ENCODE data around the gene KCTD18. TPM values are rescaled to one million over a fixed set of nuclear protein-coding genes. Genes with fewer than 3 reads are reported as not detected.

KCTD18 gene
- total and polyA plus RNA-seq, 10 of the 15 experiments (the other 5 are each of a cell fraction or from before 2014, with no cell fraction given) = 1.4 to 16.9 (median 12.5) TPM

DNA sequence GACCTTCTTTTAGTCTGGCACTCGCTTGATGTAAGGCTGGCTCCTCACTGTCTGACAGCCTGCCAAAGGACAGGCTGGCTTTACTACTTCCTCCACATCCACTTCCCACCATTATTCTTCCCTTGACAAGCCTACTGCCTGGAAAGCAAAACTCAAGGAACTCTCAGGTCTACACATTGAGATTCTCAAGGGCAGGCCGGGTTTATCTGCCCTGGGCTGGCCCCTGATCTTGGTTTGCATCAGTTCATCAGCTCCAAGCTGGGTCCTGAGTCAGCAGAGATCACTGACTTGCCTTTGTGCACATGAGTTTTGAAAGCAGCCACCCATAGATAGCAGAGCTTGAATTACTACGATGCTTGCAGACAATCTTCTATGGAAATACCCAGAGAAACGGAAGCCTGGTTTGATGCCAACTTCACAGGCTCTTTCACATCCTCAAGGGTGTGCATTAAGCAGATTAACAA is 53.9 kb downstream of the KCTD18 start (continued):
- no peak for TF ChIP-seq KDM1A (IDR thresholded peaks at IDR 0.05; ENCODE audit: borderline replicate concordance)
- TF ChIP-seq, protein P1, sequence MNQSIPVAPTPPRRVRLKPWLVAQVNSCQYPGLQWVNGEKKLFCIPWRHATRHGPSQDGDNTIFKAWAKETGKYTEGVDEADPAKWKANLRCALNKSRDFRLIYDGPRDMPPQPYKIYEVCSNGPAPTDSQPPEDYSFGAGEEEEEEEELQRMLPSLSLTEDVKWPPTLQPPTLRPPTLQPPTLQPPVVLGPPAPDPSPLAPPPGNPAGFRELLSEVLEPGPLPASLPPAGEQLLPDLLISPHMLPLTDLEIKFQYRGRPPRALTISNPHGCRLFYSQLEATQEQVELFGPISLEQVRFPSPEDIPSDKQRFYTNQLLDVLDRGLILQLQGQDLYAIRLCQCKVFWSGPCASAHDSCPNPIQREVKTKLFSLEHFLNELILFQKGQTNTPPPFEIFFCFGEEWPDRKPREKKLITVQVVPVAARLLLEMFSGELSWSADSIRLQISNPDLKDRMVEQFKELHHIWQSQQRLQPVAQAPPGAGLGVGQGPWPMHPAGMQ (IDR thresholded peaks at IDR 0.05; ENCODE audit: borderline replicate concordance) = no peak
- no peak for TF ChIP-seq BACH1 (IDR thresholded peaks at IDR 0.05; ENCODE audit: borderline replicate concordance)
- no peak for TF ChIP-seq ZNF217 (IDR thresholded peaks at IDR 0.05)
- no peak for TF ChIP-seq NFYA (IDR thresholded peaks at IDR 0.05; ENCODE audit: borderline replicate concordance, low read depth, low read length)
- TF ChIP-seq FOS (IDR thresholded peaks at IDR 0.05; ENCODE audit: borderline replicate concordance, extremely low read depth, insufficient read length) = no peak
- TF ChIP-seq BHLHE40 (IDR thresholded peaks at IDR 0.05; ENCODE audit: borderline replicate concordance in 1 of 2, low read depth in 2 of 2, low read length in 1 of 2) = peak; percentile 28 to 38; a peak in 2 of 4 replicates
- TF ChIP-seq CEBPB (IDR thresholded peaks at IDR 0.05; ENCODE audit: borderline replicate concordance in 1 of 2, low read depth in 2 of 2, low read length in 2 of 2) = no peak
- no peak for TF ChIP-seq SUZ12 (IDR thresholded peaks at IDR 0.05; ENCODE audit: unreplicated experiment)
- 0 out of 2 replicates have a peak, but pooled peaks have one; percentile 35 for TF ChIP-seq PAX5 (IDR thresholded peaks at IDR 0.05; ENCODE audit: borderline replicate concordance, low read depth, low read length)
- TF ChIP-seq CHD2 (IDR thresholded peaks at IDR 0.05; ENCODE audit: borderline replicate concordance, low read depth, low read length) = no peak
- TF ChIP-seq NR2F1 (conservative IDR thresholded peaks at IDR 0.05) = 0 out of 2 replicates have a peak, but pooled peaks have one; percentile 13
- TF ChIP-seq IKZF1 (conservative IDR thresholded peaks at IDR 0.05) = 0 out of 2 replicates have a peak, but pooled peaks have one; percentile 15
- TF ChIP-seq SMC3 (IDR thresholded peaks at IDR 0.05; ENCODE audit: borderline replicate concordance, low read length) = 0 out of 2 replicates have a peak, but pooled peaks have one; percentile 7
- TF ChIP-seq POU2F2 (IDR thresholded peaks at IDR 0.05; ENCODE audit: borderline replicate concordance, low read depth, low read length) = peak; percentile 10; the same call in 1 of the 3 replicates
- TF ChIP-seq, protein P2, sequence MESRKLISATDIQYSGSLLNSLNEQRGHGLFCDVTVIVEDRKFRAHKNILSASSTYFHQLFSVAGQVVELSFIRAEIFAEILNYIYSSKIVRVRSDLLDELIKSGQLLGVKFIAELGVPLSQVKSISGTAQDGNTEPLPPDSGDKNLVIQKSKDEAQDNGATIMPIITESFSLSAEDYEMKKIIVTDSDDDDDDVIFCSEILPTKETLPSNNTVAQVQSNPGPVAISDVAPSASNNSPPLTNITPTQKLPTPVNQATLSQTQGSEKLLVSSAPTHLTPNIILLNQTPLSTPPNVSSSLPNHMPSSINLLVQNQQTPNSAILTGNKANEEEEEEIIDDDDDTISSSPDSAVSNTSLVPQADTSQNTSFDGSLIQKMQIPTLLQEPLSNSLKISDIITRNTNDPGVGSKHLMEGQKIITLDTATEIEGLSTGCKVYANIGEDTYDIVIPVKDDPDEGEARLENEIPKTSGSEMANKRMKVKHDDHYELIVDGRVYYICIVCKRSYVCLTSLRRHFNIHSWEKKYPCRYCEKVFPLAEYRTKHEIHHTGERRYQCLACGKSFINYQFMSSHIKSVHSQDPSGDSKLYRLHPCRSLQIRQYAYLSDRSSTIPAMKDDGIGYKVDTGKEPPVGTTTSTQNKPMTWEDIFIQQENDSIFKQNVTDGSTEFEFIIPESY (IDR thresholded peaks at IDR 0.05) = no peak
- TF ChIP-seq IKZF2 (IDR thresholded peaks at IDR 0.05) = 0 out of 4 replicates have a peak, but pooled peaks of 1 of the 2 experiments have one; percentile 9
- TF ChIP-seq SPI1 (IDR thresholded peaks at IDR 0.05; ENCODE audit: borderline replicate concordance, insufficient read depth, low read depth, low read length) = peak; percentile 23; the same call in 1 of the 2 replicates
- TF ChIP-seq RBBP5 (conservative IDR thresholded peaks at IDR 0.05) = no peak
